Measurements from ENCODE around the gene FBXL12.
A peak's percentile ranks its signal among the peaks of the same experiment; 100 is the strongest.
"Not testable (repeated sequence)": the region's sequence is repeated elsewhere in the genome, so short reads cannot be mapped to it uniquely, and the experiment has no call there.

The FBXL12 gene

DNA sequence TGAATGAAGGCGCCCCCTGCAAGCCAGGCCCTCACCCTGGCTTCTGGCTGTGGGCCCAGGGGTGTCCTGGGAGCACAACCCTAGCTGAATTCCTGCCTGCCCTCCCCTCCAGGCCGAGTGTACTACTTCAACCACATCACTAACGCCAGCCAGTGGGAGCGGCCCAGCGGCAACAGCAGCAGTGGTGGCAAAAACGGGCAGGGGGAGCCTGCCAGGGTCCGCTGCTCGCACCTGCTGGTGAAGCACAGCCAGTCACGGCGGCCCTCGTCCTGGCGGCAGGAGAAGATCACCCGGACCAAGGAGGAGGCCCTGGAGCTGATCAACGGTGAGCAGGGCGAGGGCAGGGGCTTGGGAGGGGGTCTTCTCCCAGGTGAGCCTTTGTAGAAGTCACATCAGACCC lies 19.4 kb upstream of the FBXL12 start:
- no peak for DNase-seq (ENCODE audit: low read depth)

DNA sequence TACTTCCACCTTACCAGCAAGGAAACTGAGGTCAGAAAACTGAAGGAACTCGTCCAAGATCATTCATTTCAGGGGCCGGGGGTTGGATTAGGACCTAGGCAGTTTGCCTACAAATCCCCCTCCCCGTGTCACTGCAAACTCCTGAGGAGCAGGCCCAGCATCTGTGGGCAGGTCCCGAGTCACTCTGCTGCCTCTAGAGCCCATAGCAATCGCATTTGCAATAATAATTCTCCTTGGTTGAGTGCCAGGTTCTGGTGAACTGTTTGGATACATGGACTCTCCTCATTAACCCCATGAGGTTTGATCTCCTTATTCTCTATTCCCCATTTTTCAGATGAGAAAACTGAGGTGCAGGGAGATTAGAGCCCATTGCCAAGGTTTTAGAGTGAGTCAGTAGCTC lies 17.1 kb upstream of the FBXL12 start:
- DNase-seq (ENCODE audit: low read depth): peak; percentile 59

DNA sequence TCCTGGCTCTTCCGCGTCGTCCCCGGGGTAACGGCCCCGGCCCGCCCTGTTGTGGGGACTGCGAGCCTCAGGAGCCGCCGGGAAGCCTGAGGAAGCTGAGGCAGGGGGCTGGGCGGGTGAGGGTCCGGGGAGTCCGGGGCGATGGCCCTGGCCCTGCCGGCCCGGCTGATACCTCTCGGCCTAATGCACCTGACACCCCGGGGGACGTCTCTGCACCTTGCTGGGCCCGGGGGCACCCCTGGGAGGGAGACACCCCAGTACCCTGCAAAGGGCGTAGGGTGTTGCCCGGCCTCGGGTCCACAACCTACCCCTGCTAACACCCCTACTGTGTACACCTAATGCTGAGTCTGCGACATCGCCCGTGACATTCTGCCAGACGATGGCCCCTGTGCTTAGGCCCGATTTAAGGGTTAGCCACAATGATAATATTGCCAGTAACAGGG lies 16.6 kb upstream of the FBXL12 start:
- DNase-seq (ENCODE audit: low read depth): no peak

GRCh38 chr19:9834726-9835506 lies 16.0 kb upstream of the FBXL12 start, which contains the start of gene PIN1:
Gene PIN1 (plus strand): TSS chr19:9835318. CDS start chr19:9835345, 27 bp downstream.
- peak; percentile 98 for DNase-seq (ENCODE audit: low read depth)

DNA sequence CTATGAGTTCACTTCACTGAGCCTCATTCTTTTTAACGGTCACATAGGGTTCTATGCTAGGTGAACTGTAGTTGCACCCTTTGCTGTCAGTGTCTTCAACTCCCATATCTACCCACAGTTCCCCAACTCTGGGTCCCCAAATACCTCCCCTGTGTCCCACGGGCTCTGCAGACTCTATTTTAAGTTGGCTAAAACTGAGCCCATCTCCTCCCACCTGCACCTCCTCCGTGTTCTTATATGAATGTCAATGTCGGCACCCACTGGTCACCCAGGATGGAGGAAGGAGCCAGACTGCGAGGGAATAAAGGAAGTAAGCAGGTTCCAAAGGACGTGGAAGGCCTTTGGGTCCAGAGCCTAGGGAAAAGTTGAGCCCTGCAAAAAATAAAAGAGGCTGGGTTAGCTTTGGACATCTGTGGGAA lies 15.4 kb upstream of the FBXL12 start:
- DNase-seq (ENCODE audit: low read depth): no peak

- DNase-seq (ENCODE audit: low read depth): no peak
Measured at GRCh38 chr19:9828551-9829063, 9.7 kb upstream of the FBXL12 start.

GRCh38 chr19:9827289-9828238 lies 8.7 kb upstream of the FBXL12 start, which contains the start of gene UBL5:
Gene UBL5 (plus strand): TSS chr19:9827918. CDS start chr19:9828338, 420 bp downstream.
- peak; percentile 84 for DNase-seq (ENCODE audit: low read depth)

- DNase-seq (ENCODE audit: low read depth): no peak
Measured at GRCh38 chr19:9823816-9824215, 4.9 kb upstream of the FBXL12 start.

- DNase-seq (ENCODE audit: low read depth): not testable (repeated sequence)
Measured at GRCh38 chr19:9820034-9820433, 1.2 kb upstream of the FBXL12 start.

GRCh38 chr19:9819596-9819909 lies 674 bp upstream of the FBXL12 start:
- DNase-seq (ENCODE audit: low read depth): no peak

- DNase-seq (ENCODE audit: low read depth): no peak
Measured at GRCh38 chr19:9818175-9818733, 625 bp downstream of the FBXL12 start.

DNA sequence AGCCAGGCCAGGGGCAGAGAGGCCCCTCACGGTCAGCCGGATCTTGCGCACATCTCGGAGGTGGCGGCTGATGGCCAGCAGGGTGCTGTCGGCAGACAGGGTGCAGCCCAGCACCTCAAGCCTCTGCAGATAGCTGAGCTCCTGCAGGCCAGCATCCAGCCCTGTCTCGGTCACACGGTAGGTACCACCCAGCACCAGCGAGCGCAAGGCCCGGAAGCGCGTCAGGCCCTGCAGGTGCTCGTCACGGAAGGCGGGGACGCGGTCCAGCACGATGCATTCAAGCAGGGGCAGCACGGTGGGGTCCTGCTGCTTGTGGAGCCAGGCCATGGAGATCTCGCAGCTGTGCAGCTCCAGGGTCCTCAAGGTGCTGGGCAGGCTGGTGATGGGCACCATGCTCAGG lies 7.7 kb downstream of the FBXL12 start:
- DNase-seq (ENCODE audit: low read depth): no peak

DNA sequence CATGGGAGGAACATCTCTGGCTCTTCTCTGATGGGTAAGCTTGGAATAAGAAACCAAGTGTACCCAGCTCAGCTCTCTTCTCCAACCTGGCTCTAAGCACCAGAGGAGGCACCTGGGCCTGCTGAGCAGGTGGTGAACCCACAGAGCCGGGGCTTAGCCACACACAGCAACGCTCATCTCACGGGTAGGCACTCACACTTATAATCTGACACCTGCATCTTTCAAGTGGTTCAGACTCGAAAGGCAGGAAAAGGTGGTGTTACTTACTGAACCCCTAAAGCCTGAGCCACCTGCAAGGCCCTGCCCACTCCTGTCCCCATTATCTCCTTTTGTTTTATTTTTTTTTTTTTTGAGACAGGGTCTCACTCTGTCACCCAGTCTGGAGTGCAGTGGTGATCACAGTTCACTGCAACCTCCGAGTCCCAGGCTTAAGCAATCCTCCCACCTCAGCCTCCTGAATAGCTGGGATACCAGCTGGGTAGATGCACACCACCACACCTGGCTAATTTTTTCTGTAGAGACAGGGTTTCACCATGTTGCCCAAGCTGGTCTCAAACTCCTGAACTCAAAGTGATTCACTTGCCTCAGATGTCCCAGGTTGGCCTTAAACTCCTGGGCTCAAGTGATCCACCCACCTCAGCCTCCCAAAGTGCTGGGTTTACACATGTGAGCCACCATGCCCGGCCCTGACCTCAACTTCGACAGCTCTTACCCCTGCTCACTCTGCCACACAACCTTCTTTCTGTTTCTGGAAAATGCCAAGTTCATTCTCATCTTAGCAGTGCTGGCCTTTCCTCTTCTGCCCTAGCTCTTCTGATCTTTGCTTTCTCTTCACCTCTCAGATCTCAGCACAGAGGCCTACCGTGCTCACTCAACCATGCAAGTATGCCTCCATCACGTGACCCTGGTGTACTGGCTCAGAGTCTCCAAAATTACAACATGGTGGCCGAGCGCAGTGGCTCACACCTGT lies 9.7 kb downstream of the FBXL12 start:
- DNase-seq (ENCODE audit: low read depth): no peak

GRCh38 chr19:9806803-9807202 lies 12.1 kb downstream of the FBXL12 start:
- DNase-seq (ENCODE audit: low read depth): no peak

DNA sequence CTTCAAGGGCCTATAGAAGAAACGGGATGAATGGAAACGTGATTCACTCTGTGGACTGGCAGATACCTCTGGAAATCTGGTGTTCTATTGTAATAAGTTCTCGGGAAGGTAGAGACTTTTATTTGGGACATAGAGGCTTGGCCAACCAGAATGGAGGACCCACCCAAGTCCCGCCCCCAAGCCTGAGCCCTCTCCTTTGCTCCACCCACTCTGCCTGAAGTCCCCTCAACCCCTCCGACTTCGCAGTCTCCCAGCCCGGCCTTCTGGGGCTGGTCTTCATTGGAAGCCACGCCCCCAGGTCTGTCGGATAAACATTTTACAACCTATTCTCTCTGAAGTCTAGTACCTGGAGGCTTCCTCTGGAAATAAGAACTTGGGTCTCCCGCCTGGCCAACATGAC lies 16.9 kb downstream of the FBXL12 start:
- DNase-seq (ENCODE audit: low read depth): no peak

DNA sequence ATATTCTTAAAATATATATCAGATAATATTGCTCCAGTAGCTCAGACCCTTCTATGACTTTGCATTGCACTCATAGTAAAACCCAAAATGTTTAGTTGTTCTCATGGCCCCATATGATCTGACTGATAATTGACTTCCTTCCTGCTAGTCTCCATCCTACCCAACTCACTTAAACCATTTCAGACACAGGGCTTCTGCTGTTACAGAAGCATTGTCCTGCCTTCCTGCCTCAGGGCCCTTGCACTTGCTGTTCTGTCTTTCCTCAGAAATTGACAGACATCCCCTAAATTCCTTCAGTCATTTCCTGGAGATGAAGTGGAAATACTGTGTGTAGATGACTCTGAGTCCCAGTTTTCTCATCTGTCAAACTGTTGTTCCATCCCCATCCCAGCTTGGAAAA lies 19.7 kb downstream of the FBXL12 start:
- no peak for DNase-seq (ENCODE audit: low read depth)

DNA sequence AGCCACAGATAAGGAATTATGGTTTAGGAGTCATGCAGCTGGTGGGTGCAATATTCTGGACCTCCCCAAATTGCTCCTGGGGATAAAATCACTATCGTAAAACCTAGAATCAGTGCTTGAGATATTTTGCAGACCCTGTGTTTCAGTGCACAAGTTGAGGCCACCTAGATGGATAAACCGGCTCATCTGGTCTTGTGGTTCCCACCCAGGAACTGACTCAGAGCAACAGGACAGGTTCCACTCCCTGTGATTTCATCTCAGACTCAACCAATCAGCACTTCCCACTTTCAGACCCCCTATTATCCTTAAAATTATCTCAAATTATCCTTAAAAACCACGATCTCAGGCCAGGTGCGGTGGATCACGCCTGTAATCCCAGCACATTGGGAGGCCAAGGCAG lies 21.0 kb downstream of the FBXL12 start:
- DNase-seq (ENCODE audit: low read depth): no peak

DNA sequence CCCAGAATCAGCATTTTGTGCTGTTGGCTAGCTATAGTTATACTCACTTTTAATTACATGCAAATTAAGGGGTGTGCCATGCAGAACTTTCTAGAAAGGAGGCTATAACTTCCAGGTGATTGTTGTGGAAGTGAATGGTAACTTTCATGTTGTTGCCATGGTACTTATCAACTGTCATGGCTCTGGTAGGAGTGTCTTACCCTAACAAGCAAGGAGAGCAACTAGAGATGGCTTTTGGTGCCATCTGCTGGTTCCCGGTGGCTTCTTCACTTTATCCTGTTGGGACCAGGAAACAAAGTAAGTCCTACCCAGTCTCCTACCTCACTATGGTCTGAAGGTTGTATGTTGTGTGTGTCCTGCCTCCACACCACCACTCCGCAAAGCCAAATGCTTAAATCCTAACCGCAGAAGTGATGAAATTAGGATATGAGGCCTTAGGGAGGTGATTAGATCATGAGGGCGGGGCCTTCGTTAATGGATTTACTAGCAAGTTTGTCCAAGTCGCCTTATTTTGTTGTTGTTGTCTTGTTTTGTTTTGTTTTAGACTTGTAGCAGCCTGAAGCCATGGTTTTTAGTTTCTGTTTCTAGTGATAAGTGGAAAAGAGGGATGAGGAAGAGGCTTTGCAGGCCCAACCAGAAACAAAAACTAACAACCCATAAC lies 22.6 kb downstream of the FBXL12 start:
- DNase-seq (ENCODE audit: low read depth): peak; percentile 91

GRCh38 chr19:9793071-9793591 lies 25.7 kb downstream of the FBXL12 start:
- peak; percentile 58 for DNase-seq (ENCODE audit: low read depth)
